Measurements from ENCODE around the gene NANOS1. TPM values are rescaled to one million over a fixed set of nuclear protein-coding genes. Genes with fewer than 3 reads are reported as not detected.
"Not testable (repeated sequence)": the region's sequence is repeated elsewhere in the genome, so short reads cannot be mapped to it uniquely, and the experiment has no call there.

NANOS1 gene
- total RNA-seq, 1 donor from 2014 or later: 4.8 TPM

- no peak for DNase-seq
Observed at GRCh38 chr10:119007211-119007574, 22.3 kb upstream of the NANOS1 start.

DNA sequence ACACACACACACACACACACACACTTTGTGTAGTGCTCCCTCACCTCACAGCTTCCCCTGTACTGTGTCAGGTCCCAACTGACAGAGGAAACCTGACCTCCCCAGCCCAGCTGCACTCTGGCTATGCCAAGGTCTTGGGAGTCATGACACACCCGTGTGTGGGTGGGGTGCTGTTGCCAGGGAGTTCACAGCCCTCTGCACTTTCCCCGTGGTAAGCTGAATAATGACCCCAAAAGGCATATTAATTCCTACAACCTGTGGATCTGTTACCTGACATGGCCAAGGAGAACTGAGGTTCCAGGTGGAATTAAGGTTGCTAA lies 8.9 kb upstream of the NANOS1 start:
- DNase-seq: no peak

GRCh38 chr10:119022846-119023552 lies 6.5 kb upstream of the NANOS1 start:
- no peak for DNase-seq

- DNase-seq: no peak
Observed at GRCh38 chr10:119023553-119023868, 6.0 kb upstream of the NANOS1 start.

DNA sequence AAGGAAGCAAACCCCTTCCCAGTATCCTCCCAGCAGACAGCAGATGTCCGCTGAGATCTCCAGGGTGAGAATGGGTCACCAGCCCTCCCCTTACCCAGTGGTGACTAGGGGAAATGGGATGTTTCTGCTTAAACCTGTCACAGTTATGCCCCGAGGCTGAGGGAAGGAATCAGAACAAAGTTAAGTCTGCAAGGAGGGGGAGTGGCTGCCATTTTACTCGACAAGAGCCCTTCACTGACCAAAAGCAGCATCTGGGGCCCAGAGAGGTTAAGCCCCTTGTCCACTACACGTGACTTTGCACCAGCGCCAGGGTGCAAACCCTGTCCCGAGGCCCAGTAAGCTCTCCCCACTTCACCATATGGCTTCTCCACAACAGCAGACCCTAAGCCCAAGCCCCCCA lies 4.6 kb upstream of the NANOS1 start:
- no peak for DNase-seq

DNA sequence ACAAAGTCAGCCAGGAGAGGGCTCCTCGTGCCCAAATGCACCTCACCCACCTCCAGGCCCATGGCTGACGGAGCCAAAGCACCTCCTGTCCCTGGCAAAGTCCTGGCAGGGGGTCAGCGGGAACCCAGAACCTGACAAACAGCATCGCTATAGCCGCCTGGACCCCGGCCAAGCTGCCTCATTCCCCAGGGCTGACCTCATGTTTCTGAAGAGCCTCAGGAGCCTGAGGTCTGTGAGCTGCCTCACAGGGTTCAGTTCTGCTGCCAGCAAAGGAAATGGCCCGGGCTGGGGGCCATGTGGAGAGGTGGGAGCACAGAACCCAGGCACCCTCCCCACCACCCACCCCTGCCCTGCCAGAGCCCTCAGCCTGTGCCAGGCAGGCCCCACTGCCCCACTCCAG lies 4.2 kb upstream of the NANOS1 start:
- DNase-seq: no peak

DNA sequence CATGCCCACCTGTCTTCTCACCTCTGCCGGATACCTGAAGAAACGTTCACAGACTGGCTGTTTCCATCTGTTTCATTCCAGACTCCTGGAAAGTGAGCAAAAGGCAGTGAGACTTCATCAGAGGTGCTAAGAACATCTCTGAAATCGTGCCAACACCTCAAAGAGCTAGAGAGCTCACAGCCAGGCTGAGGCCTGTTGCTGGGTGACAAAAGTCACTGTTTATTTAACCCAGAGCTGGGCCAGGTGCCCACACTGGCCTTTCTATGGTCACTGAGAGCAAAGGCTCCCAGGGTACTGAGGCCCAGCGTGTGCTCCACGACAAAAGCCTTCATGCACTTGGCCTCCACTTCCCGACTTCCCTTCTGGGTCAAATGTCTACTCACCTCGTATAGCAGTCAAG lies 3.7 kb upstream of the NANOS1 start:
- DNase-seq: no peak

- DNase-seq: no peak
Observed at GRCh38 chr10:119026301-119027110, 3.0 kb upstream of the NANOS1 start.

GRCh38 chr10:119028445-119028899 lies 1.0 kb upstream of the NANOS1 start:
- not testable (repeated sequence) for DNase-seq

DNA sequence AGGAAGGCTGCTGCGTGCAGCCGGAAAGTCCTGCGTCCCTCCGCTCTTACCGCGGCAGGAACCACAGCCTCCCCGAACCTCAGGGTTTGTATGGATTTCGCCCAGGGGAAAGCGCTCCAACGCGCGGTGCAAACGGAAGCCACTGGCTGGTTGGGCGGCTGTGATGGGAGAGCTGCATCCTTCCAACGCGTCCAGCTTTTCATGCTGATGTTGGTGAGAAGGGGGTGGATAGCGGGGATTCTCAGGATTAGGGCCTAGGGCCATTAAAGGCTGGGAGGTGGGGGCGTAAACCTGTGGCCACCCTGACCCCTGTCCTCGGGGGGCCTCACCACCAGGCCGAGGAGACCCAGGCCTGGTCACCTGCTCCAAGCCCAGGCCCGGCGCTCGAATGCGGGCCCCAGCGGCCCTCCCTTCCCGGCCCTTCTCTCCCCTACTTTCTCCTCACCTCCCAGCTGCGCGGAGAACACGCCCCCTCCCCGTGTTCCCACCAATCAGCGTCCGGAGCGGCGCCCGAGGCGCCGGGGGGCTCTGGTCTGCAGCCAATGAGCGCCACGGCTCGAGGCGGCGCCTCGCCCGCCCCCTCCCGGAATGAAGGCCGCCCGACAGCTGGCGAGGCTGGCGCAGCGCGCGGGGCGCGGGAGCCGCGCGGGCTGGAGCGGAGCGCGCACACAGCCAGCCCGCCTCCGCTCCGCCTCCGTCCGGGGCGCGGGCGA lies 458 bp upstream of the NANOS1 start:
- peak; percentile 88 for DNase-seq

- no peak for DNase-seq
Observed at GRCh38 chr10:119030421-119031250, 1.1 kb downstream of the NANOS1 start.

- no peak for DNase-seq
Observed at GRCh38 chr10:119031496-119032059, 2.1 kb downstream of the NANOS1 start.

DNA sequence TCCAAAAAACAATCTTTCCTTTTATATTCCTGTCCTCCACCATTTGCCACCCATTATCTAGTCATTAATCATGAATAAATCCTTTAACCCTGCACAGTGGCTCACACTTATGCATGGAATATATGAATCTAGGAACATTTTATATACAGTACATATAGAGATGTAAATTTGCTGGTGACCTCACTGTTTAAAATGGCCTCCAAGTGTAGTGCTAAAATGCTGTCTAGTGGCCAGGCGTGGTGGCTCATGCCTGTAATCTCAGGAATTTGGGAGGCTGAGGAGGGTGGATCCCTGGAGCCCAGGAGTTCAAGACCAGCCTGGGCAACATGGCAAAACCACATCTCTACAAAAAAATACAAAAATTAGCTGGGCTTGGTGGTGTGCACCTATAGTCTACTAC lies 9.6 kb downstream of the NANOS1 start:
- DNase-seq: no peak

GRCh38 chr10:119041326-119041725 lies 11.8 kb downstream of the NANOS1 start:
- DNase-seq: no peak

- no peak for DNase-seq
Observed at GRCh38 chr10:119042169-119042568, 12.7 kb downstream of the NANOS1 start.

GRCh38 chr10:119045561-119045960 lies 16.0 kb downstream of the NANOS1 start:
- DNase-seq: no peak

DNA sequence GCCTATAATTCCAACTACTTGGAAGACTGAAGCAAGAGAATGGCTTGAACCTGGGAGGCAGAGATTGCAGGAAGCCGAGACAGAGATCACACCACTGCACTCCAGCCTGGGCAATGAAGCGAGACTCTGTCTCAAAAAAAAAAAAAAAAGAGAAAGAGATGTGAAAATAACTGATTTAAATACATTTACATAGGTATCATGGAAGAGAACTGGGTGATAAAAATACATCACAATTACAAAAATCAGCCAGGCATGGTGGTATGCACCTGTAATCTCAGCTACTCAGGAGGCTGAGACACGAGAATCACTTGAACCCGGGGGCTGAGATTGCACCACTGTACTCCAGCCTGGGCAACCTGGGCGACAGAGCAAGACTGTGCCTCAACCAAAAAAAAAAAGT lies 19.8 kb downstream of the NANOS1 start:
- DNase-seq: no peak

DNA sequence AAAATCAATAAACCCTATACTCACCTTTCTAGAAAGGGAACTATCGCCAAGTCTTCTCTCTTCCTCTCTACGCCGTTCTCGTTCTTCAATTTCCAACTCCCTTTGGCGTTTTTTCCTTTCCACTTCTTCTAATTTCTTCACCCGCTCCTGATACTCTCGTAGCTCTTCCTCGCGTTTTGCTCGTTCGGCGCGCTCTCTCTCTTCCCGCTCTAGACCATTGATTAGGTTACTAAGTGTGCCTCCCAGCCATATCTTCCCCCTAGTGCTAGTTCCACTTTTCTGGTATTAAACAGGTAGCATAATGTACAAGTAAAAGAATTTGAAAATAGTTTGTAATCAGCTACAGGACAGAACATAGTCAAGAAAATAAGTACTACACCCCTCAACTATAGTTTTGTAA lies 20.3 kb downstream of the NANOS1 start:
- DNase-seq: no peak

DNA sequence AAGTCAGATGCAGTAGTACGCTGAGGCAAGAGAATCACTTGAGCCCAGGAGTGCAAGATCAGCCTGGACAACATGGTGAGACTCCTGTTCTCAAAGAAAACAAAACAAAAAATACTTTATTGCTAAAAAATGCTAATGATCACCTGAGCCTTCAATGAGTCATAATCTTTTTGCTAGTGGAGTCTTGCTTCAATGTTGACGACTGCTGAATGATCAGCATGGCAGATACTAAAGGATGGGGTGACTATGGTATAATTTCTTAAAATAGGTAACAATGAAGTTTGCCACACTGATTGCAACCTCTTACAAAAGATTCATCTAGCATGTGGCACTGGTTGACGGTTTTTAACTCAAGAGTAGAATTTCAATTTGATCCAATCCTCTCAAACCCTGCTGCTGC lies 22.3 kb downstream of the NANOS1 start:
- DNase-seq: no peak

- DNase-seq: no peak
Observed at GRCh38 chr10:119055472-119055871, 26.0 kb downstream of the NANOS1 start.

DNA sequence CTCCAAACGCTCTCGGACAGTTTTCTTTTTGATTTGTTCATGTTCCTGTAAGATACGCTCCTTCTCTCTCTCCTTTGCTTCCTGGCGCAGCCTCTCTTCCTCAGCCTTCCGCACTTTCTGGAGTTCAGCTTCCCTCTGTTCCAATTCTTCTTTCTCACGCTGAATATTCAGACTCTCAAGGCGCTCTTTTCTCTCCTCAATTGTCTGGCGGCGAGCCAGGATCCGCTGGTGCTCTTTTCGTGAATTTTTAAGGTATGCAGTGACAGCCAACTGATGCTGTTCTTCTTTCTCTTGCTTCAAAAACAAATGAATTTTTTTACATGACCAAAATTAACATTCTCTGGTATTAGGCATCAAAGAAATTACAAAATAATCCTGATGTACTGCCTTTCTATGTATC lies 28.5 kb downstream of the NANOS1 start:
- no peak for DNase-seq

DNA sequence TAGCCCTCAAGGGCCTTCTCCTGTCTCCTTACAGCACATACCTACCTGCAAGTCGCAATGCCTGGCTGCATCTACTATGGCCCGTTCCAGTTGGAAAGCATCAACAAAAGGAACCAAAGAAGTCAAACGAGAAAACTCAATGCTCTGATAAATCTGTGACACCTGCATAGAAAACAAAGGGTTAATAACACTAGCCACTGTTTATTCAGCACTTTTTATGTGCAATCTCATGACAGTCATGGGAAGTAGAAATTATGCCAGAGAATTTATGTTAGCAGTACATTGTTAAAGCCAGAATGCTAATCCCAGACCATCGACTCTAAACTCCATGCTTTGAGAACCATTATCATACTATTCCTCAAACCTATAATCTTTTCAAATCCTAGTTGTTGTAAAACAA lies 30.0 kb downstream of the NANOS1 start:
- no peak for DNase-seq

Measured in occipital lobe (tissue), 2 donors.